Transverse colon (tissue), 3 donors: Measurements from ENCODE around the gene ELOB.

ENCODE experiments used
- CTCF ChIP-seq, 5 experiments: fragments of 200-600 bp in 3 of 5; fragments of 450-650 bp in 2 of 5; sonication (generic) in 3 of 5; IDR thresholded peaks; 1 replicate in 2 of 5; 2 replicates in 3 of 5; pipeline ENCODE4 v1.5.1; 2016 to 2017; ENCODE audit warnings: antibody characterized with exemption in 5 of 5, inconsistent platforms in 3 of 5, mild to moderate bottlenecking in 2 of 5, moderate library complexity in 1 of 5
- POLR2A ChIP-seq: fragments of 450-650 bp; IDR thresholded peaks from one replicate; pipeline ENCODE4 v1.6.1; 2016; ENCODE audit warnings: antibody characterized with exemption, mild to moderate bottlenecking, moderate library complexity

- TF ChIP-seq CTCF (IDR thresholded peaks at IDR 0.05) (no peak), POLR2A (no peak)
These were observed 27.6 kb upstream of the ELOB start for GRCh38 chr16:2804728-2805127.
